GM12864 (cell line): ENCODE results near the gene PLEKHH2.
A peak's percentile ranks its signal among the peaks of the same experiment; 100 is the strongest.
"Not testable (repeated sequence)": the region's sequence is repeated elsewhere in the genome, so short reads cannot be mapped to it uniquely, and the experiment has no call there.

Experiments
- DNase-seq: peaks from one replicate; pipeline ENCODE4 v3.0.0-alpha.2; 2011; ENCODE audit warnings: low read depth
- H3K4me3 ChIP-seq: 2 replicates; pipeline ENCODE4 v1.5.1; 2011; ENCODE audit warnings: mild to moderate bottlenecking, low read depth, low read length, control low read depth
- CTCF ChIP-seq: IDR thresholded peaks from 2 replicates; pipeline ENCODE4 v1.5.1; 2011; ENCODE audit warnings: low read depth, mild to moderate bottlenecking, moderate library complexity, low read length, control low read depth, inconsistent platforms; ENCODE audit errors: missing control alignments

Gene PLEKHH2

GRCh38 chr2:43717322-43717721, 80.3 kb downstream of the PLEKHH2 start:
- DNase-seq, result no peak
- H3K4me3 ChIP-seq, result no peak overlapping the region
- no peak for TF ChIP-seq CTCF

- no peak for TF ChIP-seq CTCF
- peak; percentile 37 for DNase-seq
- no peak overlapping the region for H3K4me3 ChIP-seq
Observed at GRCh38 chr2:43718530-43719124, 81.6 kb downstream of the PLEKHH2 start.

GRCh38 chr2:43724728-43725526, 87.9 kb downstream of the PLEKHH2 start:
- TF ChIP-seq CTCF, result no peak
- no peak for DNase-seq
- H3K4me3 ChIP-seq, result no peak overlapping the region

GRCh38 chr2:43725711-43726246, 88.7 kb downstream of the PLEKHH2 start:
- TF ChIP-seq CTCF, result no peak
- H3K4me3 ChIP-seq, result no peak overlapping the region
- no peak for DNase-seq

DNA sequence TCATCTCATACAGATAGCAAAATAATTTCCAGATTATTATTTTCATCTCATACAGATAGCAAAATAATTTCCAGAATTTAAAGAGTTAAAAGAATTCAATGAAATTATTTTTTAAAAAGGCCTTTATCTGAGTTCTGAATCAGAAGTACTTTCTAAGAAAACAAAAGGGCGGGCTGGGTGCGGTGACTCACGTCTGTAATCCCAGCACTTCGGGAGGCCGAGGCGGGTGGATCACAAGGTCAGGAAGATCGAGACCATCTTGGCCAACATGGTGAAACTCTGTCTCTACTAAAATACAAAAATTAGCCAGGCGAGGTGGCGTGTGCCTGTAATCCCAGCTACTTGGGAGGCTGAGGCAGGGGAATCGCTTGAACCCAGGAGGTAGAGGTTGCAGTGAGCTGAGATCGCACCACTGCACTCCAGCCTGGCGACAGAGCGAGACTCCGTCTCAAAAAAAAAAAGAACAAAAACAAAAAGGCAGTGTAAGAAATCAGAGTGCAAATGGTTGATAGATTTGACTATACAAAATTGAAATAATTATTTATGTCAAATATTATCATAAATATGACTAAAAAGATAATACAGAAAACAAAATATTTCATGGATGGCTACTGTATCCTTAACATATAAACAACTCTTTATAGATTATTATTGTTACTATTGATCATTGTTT, 90.0 kb downstream of the PLEKHH2 start:
- not testable (repeated sequence) for H3K4me3 ChIP-seq, DNase-seq

DNA sequence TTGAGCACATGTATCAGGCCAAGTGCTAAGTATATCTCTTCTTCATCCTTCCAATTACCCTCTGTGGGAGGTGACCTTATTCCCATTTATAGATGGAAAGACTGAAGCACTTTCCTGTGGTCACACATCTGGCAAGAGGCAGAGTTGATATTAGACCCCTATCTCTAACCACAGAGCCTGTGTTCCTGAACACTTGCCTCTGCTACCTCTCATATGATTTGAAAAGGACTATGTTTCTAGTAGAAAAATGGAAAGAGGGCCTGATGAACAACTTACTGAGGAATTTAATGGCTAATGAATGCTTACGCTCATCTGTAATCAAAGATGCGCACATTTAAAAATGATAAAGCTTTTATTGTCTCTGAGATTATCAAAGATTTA, 90.6 kb downstream of the PLEKHH2 start:
- DNase-seq, result no peak
- H3K4me3 ChIP-seq, result no peak overlapping the region
- TF ChIP-seq CTCF, result no peak

DNA sequence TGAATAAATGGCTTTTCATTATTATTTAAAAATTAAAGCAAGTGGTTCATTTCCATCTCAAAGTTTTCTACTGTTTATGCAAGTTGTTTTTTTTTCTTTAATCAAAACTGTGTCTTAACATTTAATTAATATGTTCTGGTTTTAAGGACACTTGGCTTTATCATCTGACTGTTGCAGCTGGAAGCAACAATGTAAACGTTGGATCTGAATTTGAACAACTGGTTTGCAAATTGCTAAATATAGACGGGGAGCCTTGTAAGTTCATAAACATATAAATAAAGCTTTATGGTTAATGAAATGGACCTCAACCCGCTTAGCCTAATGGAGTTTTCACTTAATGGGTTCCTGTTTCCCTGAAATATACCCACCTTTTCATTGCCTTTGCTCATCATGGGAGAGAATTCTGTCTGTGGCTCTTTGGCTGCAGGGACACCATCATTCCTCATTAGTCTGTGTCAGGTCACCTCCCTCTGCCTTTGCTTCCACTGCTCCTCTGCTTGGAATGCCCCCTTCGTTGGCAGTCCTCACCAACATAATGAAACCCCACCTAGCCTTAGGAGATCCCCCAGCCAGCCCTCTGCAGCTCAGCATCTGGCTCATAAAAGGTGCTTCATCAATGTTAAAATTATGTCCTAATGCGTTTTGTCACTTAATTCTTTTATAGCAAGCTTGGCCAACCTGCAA, 92.6 kb downstream of the PLEKHH2 start:
- no peak for TF ChIP-seq CTCF
- no peak overlapping the region for H3K4me3 ChIP-seq
- no peak for DNase-seq
